K562 (cell line): Measurements from ENCODE around the gene SLC22A8. TPM values are rescaled to one million over a fixed set of nuclear protein-coding genes. Genes with fewer than 3 reads are reported as not detected.

ENCODE experiments used
- ATAC-seq: fragments of 200-7000 bp; cut with Tn5 transposase; 3 replicates; pipeline ENCODE4 v1.9.1; 2020; ENCODE audit warnings: moderate library complexity
- BruUV-seq: library from RNA; stranded (reverse); fragments of 400-500 nt; replicated peaks from 2 replicates; lab custom pipeline; 2021; lab: Mats Ljungman, UMichigan
- CTCF ChIA-PET: fragments of 300-600 bp; formaldehyde crosslinking; extraction: SDS; loops from one replicate; lab custom pipeline; 2021; ENCODE audit warnings: low intra/inter-chr PET ratio; lab: Yijun Ruan, JAX
- POLR2A ChIA-PET: fragments of 300-600, 350-650 bp; sonication (Branson Sonifier 250); formaldehyde crosslinking; extraction: SDS; loops from one replicate; lab custom pipeline; 2021; ENCODE audit warnings: antibody characterized with exemption, inconsistent platforms; lab: Yijun Ruan, JAX
- DNase-seq, 4 experiments: peaks; one replicate each; pipeline versions ENCODE4 v3.0.0 to v3.0.0-alpha.2; 2011 to 2018; ENCODE audit warnings: low spot score in 3 of 4, mixed read lengths in 3 of 4; ENCODE audit errors: extremely low read depth in 1 of 4
- FAIRE-seq: peaks from 2 replicates; lab custom pipeline; 2011; peaks lifted over from hg19 to GRCh38; lab: Jason Lieb, UNC
- H2AFZ ChIP-seq: 2 replicates; pipeline ENCODE4 v1.6.0; 2011; ENCODE audit warnings: low read depth, low read length, control low read depth, inconsistent platforms
- H3K27ac ChIP-seq: fragments of 200-600 bp; 3 replicates; pipeline ENCODE4 v1.8.0; 2011; ENCODE audit warnings: low read depth, mild to moderate bottlenecking, control low read depth, inconsistent platforms, low read length, moderate library complexity, mixed read lengths; ENCODE audit errors: extremely low read depth
- H3K27me3 ChIP-seq, 2 experiments: fragments of 300-600 bp in 1 of 2; 2 replicates in 1 of 2; 3 replicates in 1 of 2; pipeline versions ENCODE4 v1.6.0 to v1.8.0; 2011; ENCODE audit warnings: inconsistent platforms in 2 of 2, low read length in 2 of 2, mild to moderate bottlenecking in 1 of 2, mixed read lengths in 1 of 2, moderate library complexity in 1 of 2; ENCODE audit not compliant: control insufficient read depth in 2 of 2, insufficient read depth in 2 of 2
- H3K36me3 ChIP-seq: fragments of 300-600 bp; 3 replicates; pipeline ENCODE4 v1.8.0; 2011; ENCODE audit warnings: mild to moderate bottlenecking, low read length, inconsistent platforms; ENCODE audit not compliant: control insufficient read depth, insufficient read depth
- H3K4me1 ChIP-seq, 2 experiments: fragments of 200-600 bp in 1 of 2; replicated peaks in 1 of 2; 2 replicates in 1 of 2; 3 replicates in 1 of 2; pipeline versions ENCODE4 v1.5.1 to v1.8.0; 2011; ENCODE audit warnings: inconsistent platforms in 2 of 2, low read length in 2 of 2, mild to moderate bottlenecking in 1 of 2, mixed read lengths in 1 of 2, moderate library complexity in 1 of 2; ENCODE audit not compliant: control insufficient read depth in 2 of 2, insufficient read depth in 2 of 2
- H3K4me2 ChIP-seq: 2 replicates; pipeline ENCODE4 v1.6.1; 2011; ENCODE audit warnings: low read length, control low read depth, inconsistent platforms, mixed read lengths; ENCODE audit not compliant: insufficient read depth
- H3K4me3 ChIP-seq: fragments of 200-600 bp; sonication (generic), shearing (Covaris generic); 2 replicates; pipeline ENCODE4 v1.5.1; 2016; ENCODE audit warnings: control low read depth, inconsistent platforms
- H3K79me2 ChIP-seq: fragments of 200-600 bp; 3 replicates; pipeline ENCODE4 v1.8.0; 2011; ENCODE audit warnings: low read length, inconsistent platforms; ENCODE audit not compliant: control insufficient read depth, insufficient read depth
- H3K9ac ChIP-seq, 2 experiments: 2 replicates each; pipeline versions ENCODE4 v1.6.0 to v1.6.1; 2011; ENCODE audit warnings: low read depth in 2 of 2, low read length in 2 of 2, control low read depth in 1 of 2, inconsistent platforms in 1 of 2, mild to moderate bottlenecking in 1 of 2, mixed read lengths in 1 of 2; ENCODE audit not compliant: insufficient read depth in 1 of 2
- H3K9me1 ChIP-seq: one replicate; pipeline ENCODE4 v1.6.0; 2011; ENCODE audit warnings: inconsistent platforms, mild to moderate bottlenecking, low read length, moderate library complexity; ENCODE audit not compliant: control insufficient read depth, insufficient read depth
- H3K9me3 ChIP-seq: replicated peaks from 2 replicates; pipeline ENCODE4 v1.5.1; 2011; ENCODE audit warnings: low read depth, low read length, inconsistent platforms; ENCODE audit not compliant: control insufficient read depth, insufficient read depth
- H4K20me1 ChIP-seq: replicated peaks from 2 replicates; pipeline ENCODE4 v1.6.1; 2011; ENCODE audit warnings: low read length, inconsistent platforms, mixed read lengths; ENCODE audit not compliant: control insufficient read depth, insufficient read depth
- ESRRB ChIP-seq: fragments of 250-450 bp; sonication (Bioruptor Pico); IDR thresholded peaks from 2 replicates; pipeline ENCODE4 v1.5.0; 2020; ENCODE audit warnings: mild to moderate bottlenecking, moderate library complexity, borderline replicate concordance
- GABPB1 ChIP-seq: sonication (generic); formaldehyde crosslinking; IDR thresholded peaks from 2 replicates; pipeline ENCODE4 v1.8.0; 2022; ENCODE audit warnings: mild to moderate bottlenecking, missing genetic modification reagents
- NRF1 ChIP-seq, 2 experiments: fragments of 450-650 bp; IDR thresholded peaks in 1 of 2; conservative IDR thresholded peaks in 1 of 2; 2 replicates each; pipeline ENCODE4 v1.6.1; 2014; ENCODE audit warnings: mild to moderate bottlenecking in 2 of 2
- RAD21 ChIP-seq, 2 experiments: fragments of 250-450 bp in 1 of 2; fragments of 450-650 bp in 1 of 2; sonication (Bioruptor Pico) in 1 of 2; formaldehyde crosslinking in 1 of 2; IDR thresholded peaks in 1 of 2; conservative IDR thresholded peaks in 1 of 2; 2 replicates each; pipeline versions ENCODE4 v1.4.0 to v1.8.0; 2020 to 2022; ENCODE audit warnings: mild to moderate bottlenecking in 2 of 2, moderate library complexity in 1 of 2
- SMC3 ChIP-seq: conservative IDR thresholded peaks from 2 replicates; pipeline ENCODE4 v1.6.1; 2011; ENCODE audit warnings: low read depth, low read length, improper control_type of control experiment; ENCODE audit not compliant: insufficient read depth
- ZNF174 ChIP-seq: fragments of 250-450 bp; sonication (Bioruptor Pico); IDR thresholded peaks from 2 replicates; pipeline ENCODE4 v1.4.0; 2020; ENCODE audit warnings: mild to moderate bottlenecking
- WGBS: fragments of 100-300 bp; shearing (Covaris generic); methylation state at CpG from one replicate; pipeline ENCODE4 v1.1.6; 2016; ENCODE audit warnings: low coverage, mixed read lengths; ENCODE audit not compliant: insufficient coverage; ENCODE audit errors: missing lambda C conversion rate; 5-methylcytosine and 5-hydroxymethylcytosine counted together
- in situ Hi-C: fragments of 300-500 bp; cut with MboI; formaldehyde crosslinking; loops from 4 replicates; pipeline ENCODE4 v1.15.0; 2018; ENCODE audit warnings: inconsistent platforms, mixed read lengths
- intact Hi-C: fragments of 100-400 bp; cut with micrococcal nuclease; formaldehyde crosslinking; loops from 2 replicates; pipeline ENCODE4 v1.14.2; 2022
- polyA plus RNA-seq, 8 experiments: library from polyadenylated mRNA; depleted of rRNA in 4 of 8; stranded (reverse) in 5 of 8; unstranded in 3 of 8; fragments of >200 nt; fragmentation: Nextera tagmentation in 2 of 8; fragmentation: Illumina TruSeq in 1 of 8; extraction: Ambion mirVana in 2 of 8; extraction: Trizol in 1 of 8; gene quantifications; 2 replicates each; pipeline versions ENCODE4 v1.2.1 to v1.2.3, GENCODE V29; 2011 to 2014; ENCODE audit warnings: inconsistent platforms in 1 of 8, missing spikeins in 1 of 8
- total RNA-seq, 7 experiments: library from RNA; depleted of rRNA in 6 of 7; stranded (reverse); fragments of >200 nt in 6 of 7; fragmentation: Illumina TruSeq in 2 of 7; extraction: Trizol in 2 of 7; gene quantifications; 2 replicates each; pipeline versions ENCODE4 v1.2.1 to v1.2.3, GENCODE V29; 2011 to 2021; ENCODE audit warnings: low replicate concordance in 1 of 7
- TF ChIP-seq, protein P1 (sequence below), 2 experiments: fragments of 450-650 bp; formaldehyde crosslinking in 1 of 2; IDR thresholded peaks; 2 replicates each; pipeline versions ENCODE4 v1.4.0 to v1.6.1; 2014 to 2020; ENCODE audit warnings: mild to moderate bottlenecking in 2 of 2, borderline replicate concordance in 1 of 2, low read depth in 1 of 2
- TF ChIP-seq, protein P2 (sequence below): sonication (generic); formaldehyde crosslinking; IDR thresholded peaks from 2 replicates; pipeline ENCODE4 v1.8.1; 2022; ENCODE audit warnings: missing genetic modification reagents
- TF ChIP-seq, protein P3 (sequence below): fragments of 450-650 bp; IDR thresholded peaks from one replicate; pipeline ENCODE4 v1.6.1; 2018; ENCODE audit warnings: mild to moderate bottlenecking, moderate library complexity; ENCODE audit not compliant: partially characterized antibody

SLC22A8 gene
- total and polyA plus RNA-seq, 9 of the 15 experiments (the other 6 are each of a cell fraction or from before 2014, with no cell fraction given): not detected

DNA sequence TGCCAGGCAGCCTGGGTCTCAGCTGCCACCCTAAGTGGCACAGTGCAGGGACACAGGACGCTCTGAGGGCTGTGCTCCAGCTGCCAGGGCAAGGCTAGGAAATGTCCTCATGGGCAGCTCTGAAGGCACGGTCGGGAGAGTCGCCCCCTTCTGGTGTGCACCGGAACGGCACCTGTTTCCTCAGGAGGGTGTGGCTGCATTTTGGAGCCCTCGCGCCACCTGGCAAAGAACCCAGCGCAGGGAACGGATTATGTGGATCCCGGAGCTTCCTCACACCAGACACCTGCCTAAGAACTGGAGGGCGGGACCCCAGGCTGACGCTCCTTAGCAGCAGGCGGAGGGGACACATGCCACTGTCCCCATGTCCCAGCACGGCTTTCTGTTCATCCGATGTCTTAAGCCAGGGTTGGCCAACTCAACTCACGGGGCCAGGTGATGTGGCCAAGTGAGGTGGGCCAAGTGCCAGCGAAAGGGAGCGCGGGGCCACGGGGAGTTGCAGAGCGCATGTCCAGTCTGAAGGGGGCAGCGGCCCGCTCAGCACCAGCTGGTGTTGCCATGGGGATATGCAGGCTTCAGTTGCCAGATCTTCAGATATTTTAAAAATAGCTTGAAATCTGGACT lies 5.1 kb upstream of the SLC22A8 start:
- Histone ChIP-seq H3K27me3 (peaks cover 3 to 51% of the 10 kb centered on the region in 2 experiments; a peak in 4 of 5 replicates), H3K4me1 (peaks cover 0 to 10% of the 10 kb centered on the region in 2 experiments; a peak in 3 of 5 replicates), H3K4me3 (no peak overlapping the region), H3K9ac (0 out of 4 replicates have a peak overlapping the region, but pooled peaks of 1 of the 2 experiments have one; percentile 1), H4K20me1 (peaks cover 6% of the 10 kb centered on the region; the same call in 1 of the 2 replicates), H3K9me1 (no peaks in the 10 kb centered on the region), H3K79me2 (no peaks in the 10 kb centered on the region), H2AFZ (no peak overlapping the region), H3K36me3 (no peaks in the 10 kb centered on the region), H3K9me3 (no peaks in the 10 kb centered on the region), H3K4me2 (0 out of 2 replicates have a peak overlapping the region, but pooled peaks have one; percentile 26), H3K27ac (no peak overlapping the region)
- BruUV-seq: no TSS peak
- POLR2A ChIA-PET: interaction anchor here (4.0 kb wide), 1 partner anchor 114 kb away, joined by 14 read pairs; no protein-coding TSS in a partner anchor
- DNase-seq: peak; percentile 55 to 75 (median 67)
- ATAC-seq: peak; percentile 76
- in situ Hi-C loops (loop anchor here (5.0 to 25.0 kb wide), 2 partner anchors 113 to 633 kb away; no protein-coding TSS in a partner anchor), intact Hi-C loops (loop anchor here (5.0 kb wide), 1 partner anchor 638 kb away; no protein-coding TSS in a partner anchor)
- peak; percentile 32 for FAIRE-seq
- CTCF ChIA-PET: interaction anchor here (0.7 to 1.9 kb wide), 4 partner anchors 108 to 1532 kb away, joined by 3 to 10 read pairs (median 5); no protein-coding TSS in a partner anchor
- 2% methylated on average over 24 of the region's 24 CpGs for WGBS
- no peak for TF ChIP-seq ZNF174 (CRISPR knock-in tag)
- TF ChIP-seq, protein P1, sequence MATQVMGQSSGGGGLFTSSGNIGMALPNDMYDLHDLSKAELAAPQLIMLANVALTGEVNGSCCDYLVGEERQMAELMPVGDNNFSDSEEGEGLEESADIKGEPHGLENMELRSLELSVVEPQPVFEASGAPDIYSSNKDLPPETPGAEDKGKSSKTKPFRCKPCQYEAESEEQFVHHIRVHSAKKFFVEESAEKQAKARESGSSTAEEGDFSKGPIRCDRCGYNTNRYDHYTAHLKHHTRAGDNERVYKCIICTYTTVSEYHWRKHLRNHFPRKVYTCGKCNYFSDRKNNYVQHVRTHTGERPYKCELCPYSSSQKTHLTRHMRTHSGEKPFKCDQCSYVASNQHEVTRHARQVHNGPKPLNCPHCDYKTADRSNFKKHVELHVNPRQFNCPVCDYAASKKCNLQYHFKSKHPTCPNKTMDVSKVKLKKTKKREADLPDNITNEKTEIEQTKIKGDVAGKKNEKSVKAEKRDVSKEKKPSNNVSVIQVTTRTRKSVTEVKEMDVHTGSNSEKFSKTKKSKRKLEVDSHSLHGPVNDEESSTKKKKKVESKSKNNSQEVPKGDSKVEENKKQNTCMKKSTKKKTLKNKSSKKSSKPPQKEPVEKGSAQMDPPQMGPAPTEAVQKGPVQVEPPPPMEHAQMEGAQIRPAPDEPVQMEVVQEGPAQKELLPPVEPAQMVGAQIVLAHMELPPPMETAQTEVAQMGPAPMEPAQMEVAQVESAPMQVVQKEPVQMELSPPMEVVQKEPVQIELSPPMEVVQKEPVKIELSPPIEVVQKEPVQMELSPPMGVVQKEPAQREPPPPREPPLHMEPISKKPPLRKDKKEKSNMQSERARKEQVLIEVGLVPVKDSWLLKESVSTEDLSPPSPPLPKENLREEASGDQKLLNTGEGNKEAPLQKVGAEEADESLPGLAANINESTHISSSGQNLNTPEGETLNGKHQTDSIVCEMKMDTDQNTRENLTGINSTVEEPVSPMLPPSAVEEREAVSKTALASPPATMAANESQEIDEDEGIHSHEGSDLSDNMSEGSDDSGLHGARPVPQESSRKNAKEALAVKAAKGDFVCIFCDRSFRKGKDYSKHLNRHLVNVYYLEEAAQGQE (IDR thresholded peaks at IDR 0.05; ENCODE audit: borderline replicate concordance): peak; percentile 37; the same call in 1 of the 2 replicates
- TF ChIP-seq, protein P1 (CRISPR knock-in tag; IDR thresholded peaks at IDR 0.05; ENCODE audit: low read depth): no peak
- TF ChIP-seq, protein P2, sequence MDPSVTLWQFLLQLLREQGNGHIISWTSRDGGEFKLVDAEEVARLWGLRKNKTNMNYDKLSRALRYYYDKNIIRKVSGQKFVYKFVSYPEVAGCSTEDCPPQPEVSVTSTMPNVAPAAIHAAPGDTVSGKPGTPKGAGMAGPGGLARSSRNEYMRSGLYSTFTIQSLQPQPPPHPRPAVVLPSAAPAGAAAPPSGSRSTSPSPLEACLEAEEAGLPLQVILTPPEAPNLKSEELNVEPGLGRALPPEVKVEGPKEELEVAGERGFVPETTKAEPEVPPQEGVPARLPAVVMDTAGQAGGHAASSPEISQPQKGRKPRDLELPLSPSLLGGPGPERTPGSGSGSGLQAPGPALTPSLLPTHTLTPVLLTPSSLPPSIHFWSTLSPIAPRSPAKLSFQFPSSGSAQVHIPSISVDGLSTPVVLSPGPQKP (CRISPR knock-in tag): no peak
- TF ChIP-seq, protein P3, sequence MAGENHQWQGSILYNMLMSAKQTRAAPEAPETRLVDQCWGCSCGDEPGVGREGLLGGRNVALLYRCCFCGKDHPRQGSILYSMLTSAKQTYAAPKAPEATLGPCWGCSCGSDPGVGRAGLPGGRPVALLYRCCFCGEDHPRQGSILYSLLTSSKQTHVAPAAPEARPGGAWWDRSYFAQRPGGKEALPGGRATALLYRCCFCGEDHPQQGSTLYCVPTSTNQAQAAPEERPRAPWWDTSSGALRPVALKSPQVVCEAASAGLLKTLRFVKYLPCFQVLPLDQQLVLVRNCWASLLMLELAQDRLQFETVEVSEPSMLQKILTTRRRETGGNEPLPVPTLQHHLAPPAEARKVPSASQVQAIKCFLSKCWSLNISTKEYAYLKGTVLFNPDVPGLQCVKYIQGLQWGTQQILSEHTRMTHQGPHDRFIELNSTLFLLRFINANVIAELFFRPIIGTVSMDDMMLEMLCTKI: no peak
- peak in 1 of 2 experiments; percentile 52; a peak in 2 of 4 replicates for TF ChIP-seq RAD21 (CRISPR knock-in tag; conservative IDR thresholded peaks at IDR 0.05 in 1 of 2, IDR thresholded peaks at IDR 0.05 in 1 of 2)
- peak; percentile 30 to 37 for TF ChIP-seq NRF1 (conservative IDR thresholded peaks at IDR 0.05 in 1 of 2, IDR thresholded peaks at IDR 0.05 in 1 of 2)
- peak; percentile 61 for TF ChIP-seq SMC3
- no peak for TF ChIP-seq GABPB1 (CRISPR knock-in tag)
- no peak for TF ChIP-seq ESRRB
